PC-9 (cell line): ENCODE data around the gene TMEM109. TPM values are rescaled to one million over a fixed set of nuclear protein-coding genes. Genes with fewer than 3 reads are reported as not detected.
A peak's percentile ranks its signal among the peaks of the same experiment; 100 is the strongest.

Experiments used
- BruUV-seq: library from RNA; stranded (reverse); fragments of 400-500 nt; replicated peaks from 2 replicates; lab custom pipeline; 2021; lab: Mats Ljungman, UMichigan
- CTCF ChIA-PET: fragments of 300-600 bp; sonication (Branson Sonifier 250); formaldehyde crosslinking; loops from one replicate; lab custom pipeline; 2022; ENCODE audit warnings: antibody characterized with exemption; lab: Charles Lee
- POLR2A ChIA-PET: fragments of 300-600 bp; sonication (Branson Sonifier 250); formaldehyde crosslinking; loops from one replicate; lab custom pipeline; 2022; ENCODE audit warnings: antibody characterized with exemption; ENCODE audit not compliant: unreplicated experiment; lab: Charles Lee
- DNase-seq, 2 experiments: peaks; one replicate each; pipeline versions ENCODE4 v3.0.0 to v3.0.0-alpha.2; 2015 to 2022; ENCODE audit warnings: mixed read lengths in 1 of 2
- H2AFZ ChIP-seq: fragments of 200-600 bp; sonication (generic); 2 replicates; pipeline ENCODE4 v1.8.1; 2017; ENCODE audit warnings: antibody characterized with exemption
- H3F3A ChIP-seq: fragments of 200-600 bp; sonication (generic); 2 replicates; pipeline ENCODE4 v1.8.1; 2017; ENCODE audit warnings: antibody characterized with exemption, mild to moderate bottlenecking, low read depth; ENCODE audit not compliant: insufficient read depth
- H3K27ac ChIP-seq: fragments of 200-600 bp; sonication (generic); 2 replicates; pipeline ENCODE4 v1.6.1; 2016; ENCODE audit warnings: mixed run types
- H3K27me3 ChIP-seq: fragments of 200-600 bp; sonication (generic); 2 replicates; pipeline ENCODE4 v1.6.1; 2016; ENCODE audit warnings: low read depth, mixed run types; ENCODE audit not compliant: insufficient read depth
- H3K36me3 ChIP-seq: fragments of 200-600 bp; sonication (generic); 2 replicates; pipeline ENCODE4 v1.6.1; 2016; ENCODE audit warnings: low read depth, mixed run types
- H3K4me1 ChIP-seq: fragments of 200-600 bp; sonication (generic); replicated peaks from 2 replicates; pipeline ENCODE4 v1.6.1; 2016; ENCODE audit warnings: mixed run types; ENCODE audit not compliant: insufficient read depth
- H3K4me2 ChIP-seq: fragments of 200-600 bp; sonication (generic); 2 replicates; pipeline ENCODE4 v1.6.1; 2017; ENCODE audit warnings: mixed run types
- H3K4me3 ChIP-seq: fragments of 200-600 bp; sonication (generic); 2 replicates; pipeline ENCODE4 v1.6.1; 2016; ENCODE audit warnings: mixed run types
- H3K79me2 ChIP-seq: fragments of 200-600 bp; sonication (generic); 2 replicates; pipeline ENCODE4 v1.6.1; 2017; ENCODE audit warnings: low read depth, mixed run types
- H3K9me2 ChIP-seq: fragments of 200-600 bp; sonication (generic); 2 replicates; pipeline ENCODE4 v1.8.1; 2017; ENCODE audit warnings: mild to moderate bottlenecking; ENCODE audit not compliant: insufficient read depth
- H3K9me3 ChIP-seq: fragments of 200-600 bp; sonication (generic); 2 replicates; pipeline ENCODE4 v1.8.1; 2016; ENCODE audit warnings: low read depth; ENCODE audit not compliant: insufficient read depth
- H4K20me1 ChIP-seq: fragments of 200-600 bp; sonication (generic); 2 replicates; pipeline ENCODE4 v1.8.1; 2017; ENCODE audit not compliant: insufficient read depth
- CTCF ChIP-seq: fragments of 200-600 bp; sonication (generic); conservative IDR thresholded peaks from 2 replicates; pipeline ENCODE4 v1.6.1; 2017; ENCODE audit warnings: mixed run types, antibody characterized with exemption, mild to moderate bottlenecking, moderate library complexity
- EZH2 ChIP-seq: fragments of 200-600 bp; sonication (generic); IDR thresholded peaks from 2 replicates; pipeline ENCODE4 v1.8.0; 2017; ENCODE audit warnings: antibody characterized with exemption, low read depth
- intact Hi-C: fragments of 100-400 bp; cut with micrococcal nuclease; formaldehyde crosslinking; loops from one replicate; pipeline ENCODE4 v1.10.0; 2022; ENCODE audit not compliant: unreplicated experiment
- total RNA-seq: library from RNA; stranded (reverse); gene quantifications from 2 replicates; pipeline ENCODE4 v1.2.3, GENCODE V29; 2021

Gene TMEM109
- total RNA-seq, 1 experiment from 2014 or later = 105 TPM

- BruUV-seq = no TSS peak
- no peaks in the 10 kb centered on the region for H3K36me3 ChIP-seq
- POLR2A ChIA-PET = no interaction called here
Observed at GRCh38 chr11:60930394-60930793, 16.4 kb downstream of the TMEM109 start.

GRCh38 chr11:60931917-60932316 lies 18.0 kb downstream of the TMEM109 start:
- POLR2A ChIA-PET = no interaction called here
- no TSS peak for BruUV-seq
- CTCF ChIA-PET = no interaction called here
- H3K27me3 ChIP-seq = no peaks in the 10 kb centered on the region
- no peaks in the 10 kb centered on the region for H3K4me1 ChIP-seq
- H4K20me1 ChIP-seq = no peaks in the 10 kb centered on the region
- H3K4me3 ChIP-seq = no peak overlapping the region
- no peaks in the 10 kb centered on the region for H3K9me2 ChIP-seq
- no peak for TF ChIP-seq EZH2
- TF ChIP-seq CTCF = no peak
- no peaks in the 10 kb centered on the region for H3K79me2 ChIP-seq
- H2AFZ ChIP-seq = no peak overlapping the region
- no peak overlapping the region for H3K27ac ChIP-seq
- no peaks in the 10 kb centered on the region for H3K9me3 ChIP-seq
- H3K36me3 ChIP-seq = no peaks in the 10 kb centered on the region
- no peak for DNase-seq
- H3F3A ChIP-seq = no peaks in the 10 kb centered on the region
- H3K4me2 ChIP-seq = no peak overlapping the region
- intact Hi-C loops = no loop called here

More at GRCh38 chr11:60930394-60930793, 16.4 kb downstream of the TMEM109 start:
- CTCF ChIA-PET = no interaction called here
- Histone ChIP-seq H3K9me3 (no peaks in the 10 kb centered on the region), H3K9me2 (no peaks in the 10 kb centered on the region), H2AFZ (no peak overlapping the region), H4K20me1 (no peaks in the 10 kb centered on the region), H3K79me2 (no peaks in the 10 kb centered on the region), H3K27me3 (no peaks in the 10 kb centered on the region), H3K4me2 (no peak overlapping the region), H3K4me3 (no peak overlapping the region), H3K27ac (no peak overlapping the region), H3F3A (peaks cover 1% of the 10 kb centered on the region; the same call in 1 of the 2 replicates), H3K4me1 (peaks cover 3% of the 10 kb centered on the region)
- peak in 1 of 2 experiments; percentile 12 for DNase-seq
- intact Hi-C loops = no loop called here
- TF ChIP-seq EZH2 (no peak), CTCF (no peak)

GRCh38 chr11:60932605-60933356 lies 18.8 kb downstream of the TMEM109 start:
- TF ChIP-seq CTCF (no peak), EZH2 (no peak)
- Histone ChIP-seq H3K4me3 (no peak overlapping the region), H3K9me3 (no peaks in the 10 kb centered on the region), H3K36me3 (no peaks in the 10 kb centered on the region), H4K20me1 (no peaks in the 10 kb centered on the region), H3F3A (no peaks in the 10 kb centered on the region), H3K9me2 (no peaks in the 10 kb centered on the region), H3K4me2 (no peak overlapping the region), H3K27ac (no peak overlapping the region), H2AFZ (no peak overlapping the region), H3K4me1 (no peaks in the 10 kb centered on the region), H3K79me2 (no peaks in the 10 kb centered on the region), H3K27me3 (no peaks in the 10 kb centered on the region)
- peak in 1 of 2 experiments; percentile 43 for DNase-seq
- ChIA-PET CTCF (no interaction called here), POLR2A (no interaction called here)
- no TSS peak for BruUV-seq
- intact Hi-C loops = no loop called here
